ENCODE measurements around the gene RGS7. TPM values are rescaled to one million over a fixed set of nuclear protein-coding genes. Genes with fewer than 3 reads are reported as not detected.

RGS7 gene
- total and polyA plus RNA-seq, 2 of the 8 experiments (the other 6 are each of a cell fraction or from before 2014, with no cell fraction given), result 1.6 to 3.0 TPM

DNA sequence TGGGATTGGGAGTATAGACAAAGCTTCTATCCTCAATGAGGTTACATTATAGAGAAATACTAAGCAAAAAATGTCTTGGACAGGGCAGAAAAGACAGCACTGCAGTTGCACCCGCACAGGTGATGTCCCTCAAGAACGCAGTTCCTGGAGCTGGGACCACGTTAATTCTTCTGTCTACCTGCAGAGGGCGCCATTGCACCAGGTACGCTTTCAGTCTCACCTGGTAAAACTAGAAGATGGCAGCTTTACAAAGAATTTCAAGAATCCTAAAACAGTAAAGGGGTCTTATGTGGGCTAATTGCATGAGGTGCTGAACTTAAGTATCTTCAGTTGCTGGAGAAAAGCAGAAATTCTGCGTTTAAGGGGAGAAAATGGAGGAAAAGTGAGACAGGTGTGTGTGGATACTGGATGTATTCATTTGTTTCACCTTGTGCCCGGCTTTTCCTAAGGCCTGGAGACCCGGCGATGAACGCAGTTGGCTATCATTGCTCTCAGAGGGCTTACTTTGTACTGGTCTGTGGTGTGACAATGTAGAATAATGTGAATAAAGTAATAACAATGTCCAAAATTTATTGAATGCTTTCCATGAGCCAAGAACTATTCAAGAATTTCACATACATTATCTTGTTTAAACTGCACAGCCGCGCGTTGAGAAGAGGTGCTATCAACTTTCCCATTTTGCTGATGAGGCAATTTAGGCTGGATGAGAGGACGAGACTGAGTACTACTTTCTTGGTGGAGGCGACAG lies 468.8 kb downstream of the RGS7 start:
- H3K4me3 ChIP-seq (ENCODE audit: extremely low read depth in 1 of 4, insufficient read depth in 2 of 4, low read depth in 3 of 4, low read length in 4 of 4), result no peak overlapping the region
- ChIA-PET POLR2A (ENCODE audit: partially characterized antibody) (no interaction called here), CTCF (ENCODE audit: partially characterized antibody) (interaction anchor here (0.5 to 3.0 kb wide), 45 partner anchors 9 to 1119 kb away, joined by 3 to 15 read pairs (median 3); no protein-coding TSS in a partner anchor)
- H4K8ac ChIP-seq (ENCODE audit: extremely low read depth, insufficient read depth, low read length), result peak overlapping the region; percentile 65; the same call in 1 of the 2 replicates
- no peak overlapping the region for H3K9ac ChIP-seq (replicated peaks in 1 of 4; ENCODE audit: extremely low read depth in 1 of 4, low read depth in 3 of 4, low read length in 3 of 4)
- no peak overlapping the region for H2BK5ac ChIP-seq (ENCODE audit: low read depth, low read length)
- WGBS, 2 experiments (ENCODE audit: extremely low coverage in 1 of 2, insufficient coverage in 1 of 2, insufficient read length in 1 of 2, insufficient replicate concordance in 2 of 2, low coverage in 1 of 2, low lambda C conversion rate in 2 of 2, missing lambda C conversion rate in 1 of 2), result 59% methylated on average over 15 of the region's 15 CpGs; no CpG with 5 or more reads in 1 of the 2 experiments
- peak overlapping the region; percentile 36 for H4K91ac ChIP-seq (replicated peaks; ENCODE audit: insufficient read length, low read length)
- H3K27ac ChIP-seq (ENCODE audit: low read depth, low read length), result no peak overlapping the region
- H3K79me2 ChIP-seq (ENCODE audit: control insufficient read depth in 1 of 2, insufficient read depth in 2 of 2, low read length in 2 of 2), result no peaks in the 10 kb centered on the region
- H3K23me2 ChIP-seq (ENCODE audit: low read depth, low read length), result no peaks in the 10 kb centered on the region
- H3K4me2 ChIP-seq (ENCODE audit: insufficient read depth in 1 of 2, low read depth in 2 of 2, low read length in 2 of 2), result no peak overlapping the region
- H2BK120ac ChIP-seq (replicated peaks; ENCODE audit: low read depth, low read length), result no peak overlapping the region
- H2BK15ac ChIP-seq (ENCODE audit: low read length), result 0 out of 2 replicates have a peak overlapping the region, but pooled peaks have one; percentile 75
- H3K79me1 ChIP-seq (ENCODE audit: low read depth, low read length), result no peaks in the 10 kb centered on the region
- H3K27me3 ChIP-seq (replicated peaks in 1 of 4; ENCODE audit: control insufficient read depth in 3 of 4, extremely low read depth in 1 of 4, insufficient read depth in 3 of 4, low read length in 3 of 4), result no peaks in the 10 kb centered on the region
- H3K4me1 ChIP-seq (replicated peaks in 1 of 4; ENCODE audit: control insufficient read depth in 3 of 4, insufficient read depth in 4 of 4, low read length in 3 of 4), result peaks cover 0 to 6% (median 0%) of the 10 kb centered on the region in 4 experiments; a peak in 1 of 7 replicates
- no peak overlapping the region; the same call in 1 of the 2 replicates for H2BK20ac ChIP-seq (ENCODE audit: low read length)
- no peak overlapping the region for H3K4ac ChIP-seq (replicated peaks; ENCODE audit: insufficient read length, low read depth, low read length)
- H4K5ac ChIP-seq (ENCODE audit: insufficient read length, low read depth, low read length), result no peak overlapping the region
- no peaks in the 10 kb centered on the region for H4K20me1 ChIP-seq (replicated peaks in 1 of 2; ENCODE audit: control insufficient read depth in 1 of 2, insufficient read depth in 2 of 2, low read length in 2 of 2)
- no peak overlapping the region for H3K18ac ChIP-seq (ENCODE audit: extremely low read depth, low read length)
- no peak overlapping the region for H3K56ac ChIP-seq (replicated peaks; ENCODE audit: insufficient read length, low read depth, low read length)
- H2BK12ac ChIP-seq (ENCODE audit: low read depth, low read length), result peak overlapping the region; percentile 13; the same call in 1 of the 2 replicates
- no peaks in the 10 kb centered on the region for H3K36me3 ChIP-seq (ENCODE audit: control insufficient read depth in 2 of 4, insufficient read depth in 4 of 4, low read length in 3 of 4)
- H3K9me3 ChIP-seq (ENCODE audit: insufficient read depth in 2 of 2, low read depth in 1 of 2, low read length in 1 of 2), result no peaks in the 10 kb centered on the region
- DNase-seq (ENCODE audit: low read depth in 1 of 2, low spot score in 2 of 2) (peak; percentile 46 to 87), FAIRE-seq (peak; percentile 93)
- H3K14ac ChIP-seq (ENCODE audit: insufficient read length), result no peak overlapping the region
- H2AK5ac ChIP-seq (ENCODE audit: low read depth, low read length), result no peak overlapping the region
- peak overlapping the region; percentile 90 for H2AFZ ChIP-seq (ENCODE audit: low read length)
- no peak overlapping the region for H3K23ac ChIP-seq (ENCODE audit: insufficient read length)
- TF ChIP-seq EP300 (IDR thresholded peaks at IDR 0.05; ENCODE audit: borderline replicate concordance in 1 of 2, low read depth in 2 of 2, low read length in 2 of 2) (no peak), EGR1 (IDR thresholded peaks at IDR 0.05; ENCODE audit: borderline replicate concordance, low read depth, low read length) (no peak), JUN (IDR thresholded peaks at IDR 0.05; ENCODE audit: low read depth, low read length) (no peak), KDM1A (IDR thresholded peaks at IDR 0.05; ENCODE audit: borderline replicate concordance, low read length) (no peak), POU5F1 (IDR thresholded peaks at IDR 0.05; ENCODE audit: low read depth, low read length) (no peak), MAFK (IDR thresholded peaks at IDR 0.05; ENCODE audit: low read depth, low read length) (peak; percentile 93), SRF (IDR thresholded peaks at IDR 0.05; ENCODE audit: low read depth, low read length) (no peak), JUND (IDR thresholded peaks at IDR 0.05; ENCODE audit: low read length) (no peak), TEAD4 (IDR thresholded peaks at IDR 0.05; ENCODE audit: low read depth, low read length) (peak; percentile 91)
- TF ChIP-seq, protein P1, sequence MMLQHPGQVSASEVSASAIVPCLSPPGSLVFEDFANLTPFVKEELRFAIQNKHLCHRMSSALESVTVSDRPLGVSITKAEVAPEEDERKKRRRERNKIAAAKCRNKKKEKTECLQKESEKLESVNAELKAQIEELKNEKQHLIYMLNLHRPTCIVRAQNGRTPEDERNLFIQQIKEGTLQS (IDR thresholded peaks at IDR 0.05; ENCODE audit: insufficient read depth, low read depth, low read length), result no peak
